ENCODE measurements around the gene TMEM204. TPM values are rescaled to one million over a fixed set of nuclear protein-coding genes. Genes with fewer than 3 reads are reported as not detected.

Gene TMEM204
- total RNA-seq, 1 experiment from 2014 or later, result not detected

DNA sequence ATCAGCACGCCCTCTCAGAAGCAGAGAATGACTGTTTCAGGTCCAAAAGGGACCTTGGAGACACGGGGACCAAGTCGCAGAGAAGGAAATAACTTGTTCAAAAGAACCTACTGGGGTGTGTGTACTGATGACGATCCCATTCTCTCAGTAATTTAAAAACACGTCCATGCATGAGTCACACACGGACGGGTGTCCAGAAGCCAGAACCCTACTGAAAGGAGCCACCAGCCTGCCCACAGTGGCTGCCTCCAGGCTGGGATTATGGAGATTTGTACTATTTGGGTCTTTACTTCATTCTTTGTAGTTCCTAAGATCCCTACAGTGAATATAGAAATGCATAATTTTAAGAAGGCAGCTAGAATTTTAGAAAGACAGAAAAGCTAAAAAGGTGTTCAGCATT lies 27.8 kb downstream of the TMEM204 start:
- no peak for DNase-seq (ENCODE audit: low spot score)
- H3K27me3 ChIP-seq (replicated peaks; ENCODE audit: insufficient read depth, low read depth, low read length, poor library complexity), result no peaks in the 10 kb centered on the region
- CTCF ChIA-PET, result no interaction called here
- no peak overlapping the region for H3K27ac ChIP-seq (ENCODE audit: low read depth, low read length, poor library complexity, severe bottlenecking)
- H3K4me3 ChIP-seq (ENCODE audit: low read depth, low read length, poor library complexity, severe bottlenecking), result no peak overlapping the region
- BruUV-seq (replicated peaks), result no TSS peak
- H3K9me3 ChIP-seq (ENCODE audit: low read depth, low read length, poor library complexity, severe bottlenecking), result no peaks in the 10 kb centered on the region
- peaks cover 3% of the 10 kb centered on the region for H3K36me3 ChIP-seq (ENCODE audit: insufficient read depth, low read length, poor library complexity, severe bottlenecking)
- H3K4me1 ChIP-seq (ENCODE audit: insufficient read depth, low read length, poor library complexity, severe bottlenecking), result no peaks in the 10 kb centered on the region
- TF ChIP-seq EZH2 (IDR thresholded peaks at IDR 0.05; ENCODE audit: borderline replicate concordance, low read depth, low read length, poor library complexity, severe bottlenecking), result no peak
- TF ChIP-seq, protein P1, sequence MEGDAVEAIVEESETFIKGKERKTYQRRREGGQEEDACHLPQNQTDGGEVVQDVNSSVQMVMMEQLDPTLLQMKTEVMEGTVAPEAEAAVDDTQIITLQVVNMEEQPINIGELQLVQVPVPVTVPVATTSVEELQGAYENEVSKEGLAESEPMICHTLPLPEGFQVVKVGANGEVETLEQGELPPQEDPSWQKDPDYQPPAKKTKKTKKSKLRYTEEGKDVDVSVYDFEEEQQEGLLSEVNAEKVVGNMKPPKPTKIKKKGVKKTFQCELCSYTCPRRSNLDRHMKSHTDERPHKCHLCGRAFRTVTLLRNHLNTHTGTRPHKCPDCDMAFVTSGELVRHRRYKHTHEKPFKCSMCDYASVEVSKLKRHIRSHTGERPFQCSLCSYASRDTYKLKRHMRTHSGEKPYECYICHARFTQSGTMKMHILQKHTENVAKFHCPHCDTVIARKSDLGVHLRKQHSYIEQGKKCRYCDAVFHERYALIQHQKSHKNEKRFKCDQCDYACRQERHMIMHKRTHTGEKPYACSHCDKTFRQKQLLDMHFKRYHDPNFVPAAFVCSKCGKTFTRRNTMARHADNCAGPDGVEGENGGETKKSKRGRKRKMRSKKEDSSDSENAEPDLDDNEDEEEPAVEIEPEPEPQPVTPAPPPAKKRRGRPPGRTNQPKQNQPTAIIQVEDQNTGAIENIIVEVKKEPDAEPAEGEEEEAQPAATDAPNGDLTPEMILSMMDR (conservative IDR thresholded peaks at IDR 0.05; ENCODE audit: low read depth, low read length), result no peak
- POLR2A ChIA-PET (ENCODE audit: low non-redundant PET), result interaction anchor here (0.6 kb wide), 1 partner anchor 51 kb away, joined by 4 read pairs; the partner anchor contains the start of genes CRAMP1 and IFT140
- intact Hi-C loops (cut with micrococcal nuclease; ENCODE audit: unreplicated experiment), result no loop called here

DNA sequence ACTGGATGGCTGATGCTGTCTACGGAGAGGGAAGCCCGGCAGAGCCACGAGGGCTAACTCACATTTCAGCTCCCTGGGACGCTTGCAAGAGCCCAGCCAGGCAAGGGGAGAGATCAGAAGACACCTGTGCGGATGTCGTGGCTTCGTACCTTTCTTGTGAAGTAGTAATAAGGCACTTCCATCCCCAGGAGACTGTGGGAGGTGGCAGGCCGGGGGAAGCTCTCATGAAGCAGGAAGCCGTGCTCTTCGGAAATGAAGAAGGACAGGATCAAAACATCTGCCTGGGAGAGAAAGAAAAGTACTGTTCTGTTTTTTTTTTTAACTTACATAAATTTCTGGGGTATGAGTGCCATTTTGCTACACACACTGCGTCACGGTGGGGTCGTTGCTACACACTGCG lies 28.4 kb downstream of the TMEM204 start:
- H3K4me3 ChIP-seq (ENCODE audit: low read depth, low read length, poor library complexity, severe bottlenecking), result no peak overlapping the region
- TF ChIP-seq, protein P1 (conservative IDR thresholded peaks at IDR 0.05; ENCODE audit: low read depth, low read length), result no peak
- TF ChIP-seq EZH2 (IDR thresholded peaks at IDR 0.05; ENCODE audit: borderline replicate concordance, low read depth, low read length, poor library complexity, severe bottlenecking), result no peak
- ChIA-PET POLR2A (ENCODE audit: low non-redundant PET) (interaction anchor here (0.6 kb wide), 1 partner anchor 50 kb away, joined by 4 read pairs; the partner anchor contains the start of genes CRAMP1 and IFT140), CTCF (no interaction called here)
- peaks cover 3% of the 10 kb centered on the region for H3K36me3 ChIP-seq (ENCODE audit: insufficient read depth, low read length, poor library complexity, severe bottlenecking)
- H3K9me3 ChIP-seq (ENCODE audit: low read depth, low read length, poor library complexity, severe bottlenecking), result no peaks in the 10 kb centered on the region
- no peaks in the 10 kb centered on the region for H3K27me3 ChIP-seq (replicated peaks; ENCODE audit: insufficient read depth, low read depth, low read length, poor library complexity)
- DNase-seq (ENCODE audit: low spot score), result no peak
- intact Hi-C loops (cut with micrococcal nuclease; ENCODE audit: unreplicated experiment), result no loop called here
- BruUV-seq (replicated peaks), result no TSS peak
- H3K27ac ChIP-seq (ENCODE audit: low read depth, low read length, poor library complexity, severe bottlenecking), result no peak overlapping the region
- no peaks in the 10 kb centered on the region for H3K4me1 ChIP-seq (ENCODE audit: insufficient read depth, low read length, poor library complexity, severe bottlenecking)

DNA sequence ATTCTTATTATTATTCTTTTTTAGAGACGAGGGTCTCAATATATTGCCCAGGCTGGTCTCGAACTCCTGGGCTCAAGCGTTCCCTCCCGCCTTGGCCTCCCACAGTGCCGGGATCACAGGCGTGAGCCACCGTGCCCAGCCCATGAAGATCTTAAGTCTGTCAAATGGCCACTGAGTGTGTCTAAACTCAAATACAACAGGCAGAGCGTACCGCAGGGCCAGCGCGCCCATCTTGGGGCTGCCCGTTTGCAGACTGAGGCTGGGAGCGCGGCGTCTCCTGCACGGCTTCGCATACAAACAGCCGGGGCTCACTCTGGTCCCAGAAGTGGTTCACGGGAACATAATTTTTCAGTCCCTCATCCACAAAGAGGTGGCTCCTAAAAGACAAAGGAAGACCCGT lies 30.3 kb downstream of the TMEM204 start:
- no peaks in the 10 kb centered on the region for H3K27me3 ChIP-seq (replicated peaks; ENCODE audit: insufficient read depth, low read depth, low read length, poor library complexity)
- TF ChIP-seq, protein P1 (conservative IDR thresholded peaks at IDR 0.05; ENCODE audit: low read depth, low read length), result no peak
- TF ChIP-seq EZH2 (IDR thresholded peaks at IDR 0.05; ENCODE audit: borderline replicate concordance, low read depth, low read length, poor library complexity, severe bottlenecking), result no peak
- H3K9me3 ChIP-seq (ENCODE audit: low read depth, low read length, poor library complexity, severe bottlenecking), result no peaks in the 10 kb centered on the region
- intact Hi-C loops (cut with micrococcal nuclease; ENCODE audit: unreplicated experiment), result no loop called here
- ChIA-PET CTCF (no interaction called here), POLR2A (ENCODE audit: low non-redundant PET) (no interaction called here)
- H3K27ac ChIP-seq (ENCODE audit: low read depth, low read length, poor library complexity, severe bottlenecking), result no peak overlapping the region
- peaks cover 3% of the 10 kb centered on the region for H3K36me3 ChIP-seq (ENCODE audit: insufficient read depth, low read length, poor library complexity, severe bottlenecking)
- H3K4me3 ChIP-seq (ENCODE audit: low read depth, low read length, poor library complexity, severe bottlenecking), result no peak overlapping the region
- H3K4me1 ChIP-seq (ENCODE audit: insufficient read depth, low read length, poor library complexity, severe bottlenecking), result no peaks in the 10 kb centered on the region
- DNase-seq (ENCODE audit: low spot score), result no peak
- BruUV-seq (replicated peaks), result no TSS peak
